H9 (cell line): ENCODE data around the gene SFXN5. TPM values are rescaled to one million over a fixed set of nuclear protein-coding genes. Genes with fewer than 3 reads are reported as not detected.

ENCODE experiments used
- DNase-seq: peaks from one replicate; pipeline ENCODE4 v3.0.0-alpha.2; 2017
- H2AFZ ChIP-seq: one replicate; pipeline ENCODE4 v1.6.1; 2013; ENCODE audit warnings: mild to moderate bottlenecking, low read length, control low read depth, moderate library complexity
- H2AK5ac ChIP-seq: 2 replicates; pipeline ENCODE4 v1.6.1; 2013; ENCODE audit warnings: low read length, control low read depth, mixed read lengths; ENCODE audit not compliant: insufficient read length
- H2BK120ac ChIP-seq: one replicate; pipeline ENCODE4 v1.6.1; 2013; ENCODE audit warnings: low read depth, mild to moderate bottlenecking, low read length, control low read depth, inconsistent platforms; ENCODE audit not compliant: poor library complexity, severe bottlenecking
- H2BK12ac ChIP-seq: 2 replicates; pipeline ENCODE4 v1.6.1; 2013; ENCODE audit warnings: low read length, control low read depth, mixed read lengths, low read depth; ENCODE audit not compliant: insufficient read length
- H2BK15ac ChIP-seq: 2 replicates; pipeline ENCODE4 v1.6.1; 2013; ENCODE audit warnings: low read depth, low read length, control low read depth
- H2BK20ac ChIP-seq: one replicate; pipeline ENCODE4 v1.6.1; 2013; ENCODE audit warnings: low read depth, mild to moderate bottlenecking, low read length, control low read depth, inconsistent platforms; ENCODE audit not compliant: poor library complexity, severe bottlenecking
- H2BK5ac ChIP-seq: 2 replicates; pipeline ENCODE4 v1.6.1; 2013; ENCODE audit warnings: low read length, control low read depth, mixed read lengths; ENCODE audit not compliant: insufficient read length
- H3K14ac ChIP-seq: 2 replicates; pipeline ENCODE4 v1.6.1; 2013; ENCODE audit warnings: low read length, control low read depth; ENCODE audit not compliant: insufficient read depth
- H3K18ac ChIP-seq: 2 replicates; pipeline ENCODE4 v1.6.1; 2013; ENCODE audit warnings: low read depth, mild to moderate bottlenecking, mixed read lengths, low read length, control low read depth; ENCODE audit not compliant: insufficient read length
- H3K23ac ChIP-seq: 2 replicates; pipeline ENCODE4 v1.6.1; 2013; ENCODE audit warnings: low read length, control low read depth, mixed read lengths, low read depth; ENCODE audit not compliant: insufficient read length
- H3K23me2 ChIP-seq: 2 replicates; pipeline ENCODE4 v1.6.1; 2013; ENCODE audit warnings: low read depth, mild to moderate bottlenecking, mixed read lengths, low read length, control low read depth; ENCODE audit not compliant: insufficient read length, poor library complexity, severe bottlenecking
- H3K27ac ChIP-seq: 2 replicates; pipeline ENCODE4 v1.5.1; 2013; ENCODE audit warnings: low read length, control low read depth, mixed read lengths, low read depth; ENCODE audit not compliant: insufficient read length
- H3K27me3 ChIP-seq: 2 replicates; pipeline ENCODE4 v1.6.1; 2013; ENCODE audit warnings: low read length, control low read depth, inconsistent platforms; ENCODE audit not compliant: insufficient read depth
- H3K4ac ChIP-seq: 2 replicates; pipeline ENCODE4 v1.6.1; 2013; ENCODE audit warnings: low read depth, mild to moderate bottlenecking, control low read depth, inconsistent platforms, low read length, moderate library complexity
- H3K4me1 ChIP-seq: 2 replicates; pipeline ENCODE4 v1.6.1; 2013; ENCODE audit warnings: low read length, control low read depth, inconsistent platforms; ENCODE audit not compliant: insufficient read depth
- H3K4me2 ChIP-seq: 2 replicates; pipeline ENCODE4 v1.6.1; 2013; ENCODE audit warnings: low read length, control low read depth, mixed read lengths; ENCODE audit not compliant: insufficient read length, insufficient read depth
- H3K56ac ChIP-seq: 2 replicates; pipeline ENCODE4 v1.6.1; 2013; ENCODE audit warnings: low read depth, mild to moderate bottlenecking, mixed read lengths, low read length, control low read depth; ENCODE audit not compliant: insufficient read length
- H3K79me1 ChIP-seq: 2 replicates; pipeline ENCODE4 v1.6.1; 2013; ENCODE audit warnings: low read depth, mild to moderate bottlenecking, moderate library complexity, low read length, control low read depth, inconsistent platforms; ENCODE audit not compliant: insufficient read depth, poor library complexity, severe bottlenecking
- H3K79me2 ChIP-seq: 2 replicates; pipeline ENCODE4 v1.6.1; 2013; ENCODE audit warnings: low read length, control low read depth, inconsistent platforms; ENCODE audit not compliant: insufficient read depth
- H3K9ac ChIP-seq: 2 replicates; pipeline ENCODE4 v1.6.1; 2013; ENCODE audit warnings: low read length, control low read depth, mixed read lengths; ENCODE audit not compliant: insufficient read length; ENCODE audit errors: extremely low read depth
- H3K9me3 ChIP-seq: one replicate; pipeline ENCODE4 v1.6.1; 2013; ENCODE audit warnings: low read depth, low read length, inconsistent platforms; ENCODE audit not compliant: control insufficient read depth
- H3T11ph ChIP-seq: one replicate; pipeline ENCODE4 v1.6.1; 2013; ENCODE audit warnings: mild to moderate bottlenecking, low read length, control low read depth, inconsistent platforms
- H4K20me1 ChIP-seq: one replicate; pipeline ENCODE4 v1.6.1; 2013; ENCODE audit not compliant: control insufficient read depth, insufficient read length, insufficient read depth
- H4K5ac ChIP-seq: 2 replicates; pipeline ENCODE4 v1.6.1; 2013; ENCODE audit warnings: low read depth, mild to moderate bottlenecking, mixed read lengths, low read length, control low read depth; ENCODE audit not compliant: insufficient read length
- H4K8ac ChIP-seq: replicated peaks from 2 replicates; pipeline ENCODE4 v1.6.1; 2013; ENCODE audit warnings: low read length, control low read depth, mixed read lengths, low read depth; ENCODE audit not compliant: insufficient read length
- H4K91ac ChIP-seq: 2 replicates; pipeline ENCODE4 v1.6.1; 2013; ENCODE audit warnings: low read depth, mild to moderate bottlenecking, moderate library complexity, mixed read lengths, low read length, control low read depth; ENCODE audit not compliant: insufficient read length
- H3K27ac Mint-ChIP-seq, 3 experiments: 2 replicates in 2 of 3; 3 replicates in 1 of 3; pipeline ENCODE4 v1.8.0; 2020 to 2021; ENCODE audit warnings: mixed read lengths in 3 of 3, mild to moderate bottlenecking in 1 of 3, moderate library complexity in 1 of 3
- H3K27me3 Mint-ChIP-seq: 2 replicates; pipeline ENCODE4 v1.8.0; 2021; ENCODE audit warnings: low read depth, mild to moderate bottlenecking, moderate library complexity, mixed read lengths
- H3K36me3 Mint-ChIP-seq, 3 experiments: 2 replicates in 2 of 3; 3 replicates in 1 of 3; pipeline ENCODE4 v1.8.0; 2020 to 2021; ENCODE audit warnings: low read depth in 3 of 3, mixed read lengths in 3 of 3; ENCODE audit not compliant: insufficient read depth in 1 of 3
- H3K4me1 Mint-ChIP-seq, 2 experiments: 2 replicates each; pipeline ENCODE4 v1.8.0; 2020; ENCODE audit warnings: mixed read lengths in 2 of 2
- H3K4me3 Mint-ChIP-seq, 2 experiments: 2 replicates in 1 of 2; 3 replicates in 1 of 2; pipeline ENCODE4 v1.8.0; 2020 to 2021; ENCODE audit warnings: mild to moderate bottlenecking in 2 of 2, mixed read lengths in 2 of 2, moderate library complexity in 1 of 2
- H3K9me3 Mint-ChIP-seq, 2 experiments: 2 replicates in 1 of 2; 3 replicates in 1 of 2; pipeline ENCODE4 v1.8.0; 2020; ENCODE audit warnings: mild to moderate bottlenecking in 2 of 2, mixed read lengths in 2 of 2, moderate library complexity in 1 of 2
- CTCF ChIP-seq: fragments of 200-600 bp; sonication (generic); conservative IDR thresholded peaks from 3 replicates; pipeline ENCODE4 v1.8.0; 2021; ENCODE audit warnings: antibody characterized with exemption, mild to moderate bottlenecking
- WGBS: extraction: QIAGEN DNeasy Blood & Tissue Kit; methylation state at CpG from one replicate; pipeline ENCODE4 v1.1.7; 2013; ENCODE audit warnings: missing lambda C conversion rate, low lambda C conversion rate, mixed read lengths; ENCODE audit not compliant: insufficient read length; ENCODE audit errors: extremely low coverage; 5-methylcytosine and 5-hydroxymethylcytosine counted together
- total RNA-seq: library from RNA; stranded (reverse); gene quantifications from 2 replicates; pipeline ENCODE4 v1.2.1, GENCODE V29; 2021

Gene SFXN5
- total RNA-seq, 1 experiment from 2014 or later, result 30.9 TPM

GRCh38 chr2:72964146-72964525, 107.4 kb downstream of the SFXN5 start:
- no peak overlapping the region for H3K9ac ChIP-seq
- no peak overlapping the region for H4K8ac ChIP-seq
- H2BK20ac ChIP-seq, result no peak overlapping the region
- H2BK120ac ChIP-seq, result no peak overlapping the region
- no peak overlapping the region for H2BK12ac ChIP-seq
- peaks cover 12% of the 10 kb centered on the region for H3K27me3 Mint-ChIP-seq
- no peaks in the 10 kb centered on the region for H3K79me1 ChIP-seq
- no peak overlapping the region for H4K5ac ChIP-seq
- peaks cover 9 to 16% (median 12%) of the 10 kb centered on the region in 3 experiments; a peak in 4 of 7 replicates for H3K36me3 Mint-ChIP-seq
- no peaks in the 10 kb centered on the region for H3K79me2 ChIP-seq
- no peak overlapping the region for H3K56ac ChIP-seq
- H3K4me3 Mint-ChIP-seq, result no peak overlapping the region
- no peaks in the 10 kb centered on the region for H3K23me2 ChIP-seq
- H3K14ac ChIP-seq, result peak overlapping the region; percentile 19; the same call in 1 of the 2 replicates
- no peak overlapping the region for H3K4me2 ChIP-seq
- H2BK5ac ChIP-seq, result no peak overlapping the region
- H3K27ac ChIP-seq, result no peak overlapping the region
- H3K4me1 Mint-ChIP-seq, result peaks cover 49 to 51% of the 10 kb centered on the region in 2 experiments
- no CpG with 5 or more reads among the region's 6 CpGs for WGBS
- DNase-seq, result no peak
- H3T11ph ChIP-seq, result no peak overlapping the region
- no peaks in the 10 kb centered on the region for H3K9me3 ChIP-seq
- no peaks in the 10 kb centered on the region for H4K20me1 ChIP-seq
- no peak overlapping the region for H2AK5ac ChIP-seq
- H3K18ac ChIP-seq, result no peak overlapping the region
- no peaks in the 10 kb centered on the region; the same call in 1 of the 2 replicates for H3K27me3 ChIP-seq
- TF ChIP-seq CTCF, result no peak
- H3K9me3 Mint-ChIP-seq, result no peaks in the 10 kb centered on the region
- H3K4ac ChIP-seq, result no peak overlapping the region
- H3K23ac ChIP-seq, result no peak overlapping the region
- no peak overlapping the region for H2BK15ac ChIP-seq
- H3K4me1 ChIP-seq, result peaks cover 14% of the 10 kb centered on the region; the same call in 1 of the 2 replicates
- no peak overlapping the region for H2AFZ ChIP-seq
- no peak overlapping the region for H4K91ac ChIP-seq
- no peak overlapping the region; a peak in 2 of 7 replicates for H3K27ac Mint-ChIP-seq
